HG03575 (cell line): ENCODE data around the gene KCNK4.

Experiments
- ATAC-seq: cut with Tn5 transposase; IDR thresholded peaks from one replicate; pipeline ENCODE4 v1.9.1; 2021; ENCODE audit not compliant: unreplicated experiment, insufficient number of reproducible peaks, low FRiP score; ENCODE audit errors: extremely low read depth

The KCNK4 gene

GRCh38 chr11:64285885-64286800 lies 5.0 kb upstream of the KCNK4 start:
- ATAC-seq = no peak

- no peak for ATAC-seq
Measured at GRCh38 chr11:64286801-64287159, 4.3 kb upstream of the KCNK4 start.

- ATAC-seq = no peak
Measured at GRCh38 chr11:64287676-64288352, 3.3 kb upstream of the KCNK4 start.

- ATAC-seq = no peak
Measured at GRCh38 chr11:64288353-64288750, 2.8 kb upstream of the KCNK4 start.

GRCh38 chr11:64289002-64289564 lies 2.0 kb upstream of the KCNK4 start:
- no peak for ATAC-seq

- ATAC-seq = no peak
Measured at GRCh38 chr11:64290352-64291261, 495 bp upstream of the KCNK4 start.

- no peak for ATAC-seq
Measured at GRCh38 chr11:64291752-64292459, 804 bp downstream of the KCNK4 start.

GRCh38 chr11:64292460-64293254 lies 1.6 kb downstream of the KCNK4 start:
- no peak for ATAC-seq

GRCh38 chr11:64294774-64295173 lies 3.7 kb downstream of the KCNK4 start:
- ATAC-seq = no peak

GRCh38 chr11:64295760-64296159 lies 4.7 kb downstream of the KCNK4 start:
- no peak for ATAC-seq

GRCh38 chr11:64296236-64296635 lies 5.1 kb downstream of the KCNK4 start:
- no peak for ATAC-seq

GRCh38 chr11:64296830-64297698 lies 6.0 kb downstream of the KCNK4 start:
- no peak for ATAC-seq

- no peak for ATAC-seq
Measured at GRCh38 chr11:64297699-64298358, 6.7 kb downstream of the KCNK4 start.

- ATAC-seq = no peak
Measured at GRCh38 chr11:64298966-64299846, 8.1 kb downstream of the KCNK4 start.

GRCh38 chr11:64299847-64300648 lies 8.9 kb downstream of the KCNK4 start, which contains the start of gene CATSPERZ:
Gene CATSPERZ (plus strand): TSS chr11:64300358. CDS start chr11:64300411, 53 bp downstream.
- ATAC-seq = no peak
